A204.1 (cell line): Measurements from ENCODE around the gene CCND1.
"Not testable (repeated sequence)": the region's sequence is repeated elsewhere in the genome, so short reads cannot be mapped to it uniquely, and the experiment has no call there.

Experiments
- FAIRE-seq: peaks from 2 replicates; lab custom pipeline; 2012; peaks lifted over from hg19 to GRCh38; lab: Jason Lieb, UNC

CCND1 gene

GRCh38 chr11:69694781-69695180 is 53.8 kb downstream of the CCND1 start:
- FAIRE-seq: no peak

GRCh38 chr11:69695581-69695980 is 54.6 kb downstream of the CCND1 start:
- FAIRE-seq: no peak

- FAIRE-seq: not testable (repeated sequence)
Observed at GRCh38 chr11:69695995-69696394, 55.0 kb downstream of the CCND1 start.

- no peak for FAIRE-seq
Observed at GRCh38 chr11:69696749-69697468, 56.0 kb downstream of the CCND1 start.

GRCh38 chr11:69697469-69697843 is 56.5 kb downstream of the CCND1 start:
- FAIRE-seq: no peak

- no peak for FAIRE-seq
Observed at GRCh38 chr11:69697861-69698260, 56.9 kb downstream of the CCND1 start.

GRCh38 chr11:69698362-69698761 is 57.4 kb downstream of the CCND1 start:
- FAIRE-seq: no peak

GRCh38 chr11:69699213-69699612 is 58.3 kb downstream of the CCND1 start:
- FAIRE-seq: no peak

- no peak for FAIRE-seq
Observed at GRCh38 chr11:69700278-69701140, 59.6 kb downstream of the CCND1 start.

- no peak for FAIRE-seq
Observed at GRCh38 chr11:69702239-69702691, 61.3 kb downstream of the CCND1 start.

- no peak for FAIRE-seq
Observed at GRCh38 chr11:69702769-69703452, 62.0 kb downstream of the CCND1 start.

GRCh38 chr11:69703453-69703767 is 62.5 kb downstream of the CCND1 start:
- no peak for FAIRE-seq
